Measurements from ENCODE around the gene SPATA31E1.
"Not testable (repeated sequence)": the region's sequence is repeated elsewhere in the genome, so short reads cannot be mapped to it uniquely, and the experiment has no call there.

Gene SPATA31E1

DNA sequence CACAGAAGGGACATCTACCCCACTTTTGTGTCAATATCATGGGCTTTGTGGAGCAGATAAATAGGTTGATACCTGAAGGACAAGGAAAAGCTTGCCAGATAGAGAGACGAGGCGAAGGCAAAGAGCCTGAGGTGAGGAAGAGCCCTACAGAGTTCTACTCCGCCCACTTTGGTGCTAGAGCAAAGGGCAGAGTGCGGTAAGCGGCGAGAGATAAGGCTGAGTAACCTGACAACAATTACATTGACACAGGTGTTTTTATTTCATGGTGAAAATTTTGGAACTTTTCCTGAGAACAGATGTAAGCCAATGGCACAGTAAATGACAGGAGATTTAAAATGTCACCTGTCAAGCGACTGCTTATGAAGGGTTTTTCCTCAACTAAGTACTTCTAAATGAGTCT lies 51.8 kb downstream of the SPATA31E1 start:
- DNase-seq (ENCODE audit: low read depth), result not testable (repeated sequence)

- not testable (repeated sequence) for DNase-seq (ENCODE audit: low read depth)
Observed at GRCh38 chr9:87937352-87937751, 54.7 kb downstream of the SPATA31E1 start.

GRCh38 chr9:87937918-87938317 lies 55.2 kb downstream of the SPATA31E1 start:
- DNase-seq (ENCODE audit: low read depth), result not testable (repeated sequence)

DNA sequence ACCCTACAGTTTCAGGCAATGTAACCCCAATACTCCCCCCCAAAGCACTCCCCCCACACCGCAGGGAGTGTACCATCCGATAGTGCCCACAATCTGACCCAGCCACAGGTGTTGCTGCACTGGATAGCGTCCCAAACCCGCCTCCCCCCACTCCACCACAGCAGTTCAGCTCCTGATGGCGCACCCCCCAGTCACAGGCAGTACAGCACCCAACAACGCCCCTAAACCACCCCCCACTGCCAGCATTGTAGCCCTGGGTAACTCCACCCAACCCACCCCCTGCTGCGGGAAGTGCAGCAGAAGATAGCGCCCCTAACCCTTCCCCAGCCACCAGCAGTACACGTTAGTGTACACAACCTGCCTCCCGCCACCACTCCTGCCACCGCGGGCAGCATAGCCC lies 55.7 kb downstream of the SPATA31E1 start:
- not testable (repeated sequence) for DNase-seq (ENCODE audit: low read depth)
